CD4-positive, alpha-beta T cell treated with Interleukin-17A for 1 hour (primary cell): ENCODE data around the gene LPGAT1.
"Not testable (repeated sequence)": the region's sequence is repeated elsewhere in the genome, so short reads cannot be mapped to it uniquely, and the experiment has no call there.

ENCODE experiments used
- DNase-seq: peaks from one replicate; pipeline ENCODE4 v3.0.0-alpha.2; 2020

LPGAT1 gene

DNA sequence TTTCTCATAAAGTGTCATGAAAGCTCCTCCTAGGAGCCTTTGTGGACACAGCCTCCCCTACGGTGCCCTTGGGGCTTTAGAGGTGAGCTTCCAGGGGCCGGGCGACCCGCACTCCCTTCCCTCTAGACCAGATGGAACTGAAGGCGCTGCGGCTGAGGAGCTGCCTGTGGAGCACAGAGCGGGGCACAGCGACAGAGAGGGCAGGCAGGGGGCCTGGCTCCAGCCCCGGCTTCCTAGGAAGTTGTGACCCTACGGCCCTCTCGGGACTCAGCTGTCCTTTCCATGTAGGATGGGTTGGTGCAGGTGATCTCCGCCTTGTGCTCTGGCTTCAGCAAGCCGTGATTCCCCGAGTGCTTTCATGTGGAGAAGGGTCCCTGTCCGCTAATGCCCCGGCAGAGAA, 131.5 kb downstream of the LPGAT1 start:
- DNase-seq = no peak

DNA sequence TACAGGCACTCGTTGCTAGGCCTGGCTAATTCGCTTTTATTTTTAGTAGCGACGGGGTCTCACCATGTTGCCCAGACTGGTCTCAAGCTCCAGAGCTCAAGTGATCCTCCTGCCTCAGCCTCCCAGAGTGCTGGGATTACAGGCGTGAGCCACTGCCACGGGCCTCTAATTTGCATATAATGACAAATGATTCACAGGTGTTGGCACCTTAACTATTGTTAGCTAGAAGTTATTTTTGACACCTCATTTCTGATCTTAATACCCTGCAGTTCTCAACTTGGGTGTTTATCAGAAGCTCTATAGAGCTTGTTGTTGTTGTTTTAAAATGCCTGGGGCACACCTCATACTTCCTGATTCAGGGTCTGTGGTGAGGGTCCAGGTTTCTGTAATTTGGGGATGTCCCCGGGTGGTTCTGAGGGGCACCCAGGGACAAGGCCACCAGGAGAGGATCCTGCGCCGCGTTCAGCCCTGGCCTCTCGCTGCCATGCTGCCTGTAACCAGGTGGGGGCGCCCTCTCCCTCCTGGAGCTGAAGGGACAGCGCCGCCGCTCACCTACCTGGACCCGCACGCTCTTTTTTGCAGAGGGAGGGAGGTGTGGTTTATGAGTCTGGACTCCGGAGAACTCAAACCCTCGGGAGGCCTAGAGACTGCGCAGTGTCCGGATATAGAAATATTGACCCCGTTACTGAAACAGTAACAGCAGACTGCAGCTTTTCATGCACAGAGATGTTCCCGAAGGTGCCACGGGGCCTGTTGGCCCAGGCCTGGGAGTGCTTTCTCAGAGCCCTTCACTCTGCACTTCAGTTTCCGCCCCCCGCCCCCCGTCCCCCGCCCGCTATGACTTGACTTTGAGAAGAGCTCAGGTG, 132.2 kb downstream of the LPGAT1 start:
- peak; percentile 81 for DNase-seq

DNA sequence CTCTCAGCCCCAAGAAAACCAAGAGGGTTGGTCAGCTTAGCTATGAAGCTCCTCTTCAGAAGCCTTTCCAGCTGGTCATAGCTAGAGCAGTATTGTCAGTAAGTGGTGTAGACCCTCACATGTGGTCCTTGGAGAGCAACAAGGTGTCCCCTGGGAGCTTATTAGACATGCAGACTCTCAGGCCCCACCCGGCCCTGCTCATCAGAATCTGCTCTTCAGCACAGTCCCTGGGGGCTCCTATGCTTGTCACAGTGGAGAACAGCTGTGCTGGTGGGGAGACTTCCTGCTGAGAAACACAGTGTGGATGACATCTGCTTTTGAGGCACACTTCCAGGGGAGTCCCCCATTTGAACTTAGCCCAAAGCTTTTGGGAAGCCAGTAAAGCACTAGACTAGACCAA, 133.2 kb downstream of the LPGAT1 start:
- DNase-seq = no peak

DNA sequence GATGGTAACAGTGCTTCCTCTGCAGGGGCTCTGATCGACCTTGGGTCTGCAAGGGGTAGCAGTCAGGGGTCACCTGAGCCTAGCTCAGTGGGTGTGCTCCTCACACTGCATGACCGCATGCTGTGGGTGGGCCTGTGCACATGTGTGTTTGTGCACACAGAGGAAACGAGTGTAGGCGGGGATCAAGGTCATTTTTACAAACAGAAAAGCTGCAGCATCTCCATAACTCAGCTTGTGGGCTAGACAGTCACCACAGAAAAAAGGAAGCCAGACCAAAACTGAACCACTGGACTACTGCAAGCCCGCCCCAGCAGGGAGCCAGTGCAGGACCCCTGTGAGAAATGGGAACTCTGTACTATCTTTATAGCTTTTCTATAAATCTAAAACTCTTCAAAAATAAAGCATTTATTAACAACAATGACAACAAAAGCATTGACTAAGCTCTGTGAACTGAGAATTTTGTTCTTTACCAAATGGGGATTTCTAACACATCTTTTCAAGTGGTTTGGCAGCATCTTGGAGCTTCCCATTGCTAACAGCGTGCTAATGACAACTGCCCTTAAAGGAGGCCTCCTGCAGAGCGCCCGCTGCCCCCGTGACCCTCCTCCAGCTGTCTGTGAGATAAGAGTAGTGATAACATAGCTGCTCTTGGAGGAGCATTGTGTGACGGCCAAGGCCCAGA, 135.3 kb downstream of the LPGAT1 start:
- DNase-seq = no peak

DNA sequence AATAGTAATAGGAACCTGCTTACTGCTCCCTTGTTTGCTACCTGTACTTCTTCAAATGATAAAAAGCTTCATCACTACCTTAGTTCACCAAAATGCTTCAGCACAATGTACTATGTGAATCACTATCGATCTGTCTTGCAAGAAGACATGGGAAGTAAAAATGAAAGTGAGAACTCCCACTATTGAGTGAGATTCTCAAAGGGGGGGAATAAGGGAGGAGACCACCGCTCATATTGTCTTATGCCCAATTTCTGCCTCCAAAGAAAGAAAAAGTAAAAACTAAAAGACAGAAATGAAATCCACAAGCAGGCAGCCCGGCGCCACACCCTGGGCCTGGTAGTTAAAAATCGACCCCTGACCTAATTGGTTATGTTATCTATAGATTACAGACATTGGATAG, 136.7 kb downstream of the LPGAT1 start:
- not testable (repeated sequence) for DNase-seq
